Hepatocyte (in vitro differentiated cells): Measurements from ENCODE around the gene PSMD8.

ENCODE experiments used
- EZH2 ChIP-seq: fragments of 200-600 bp; sonication (generic); IDR thresholded peaks from 2 replicates; pipeline ENCODE4 v1.6.1; 2016; ENCODE audit warnings: antibody characterized with exemption, mild to moderate bottlenecking, borderline replicate concordance
- EZH2phosphoT487 ChIP-seq: fragments of 200-600 bp; sonication (generic); IDR thresholded peaks from one replicate; pipeline ENCODE4 v1.6.1; 2018; ENCODE audit warnings: antibody characterized with exemption, mild to moderate bottlenecking, low read depth, moderate library complexity; ENCODE audit not compliant: unreplicated experiment, severe bottlenecking
- TF ChIP-seq, protein P1 (sequence below): fragments of 200-600 bp; sonication (generic); IDR thresholded peaks from 2 replicates; pipeline ENCODE4 v1.5.1; 2016; ENCODE audit warnings: antibody characterized with exemption, mild to moderate bottlenecking; ENCODE audit not compliant: poor library complexity

DNA sequence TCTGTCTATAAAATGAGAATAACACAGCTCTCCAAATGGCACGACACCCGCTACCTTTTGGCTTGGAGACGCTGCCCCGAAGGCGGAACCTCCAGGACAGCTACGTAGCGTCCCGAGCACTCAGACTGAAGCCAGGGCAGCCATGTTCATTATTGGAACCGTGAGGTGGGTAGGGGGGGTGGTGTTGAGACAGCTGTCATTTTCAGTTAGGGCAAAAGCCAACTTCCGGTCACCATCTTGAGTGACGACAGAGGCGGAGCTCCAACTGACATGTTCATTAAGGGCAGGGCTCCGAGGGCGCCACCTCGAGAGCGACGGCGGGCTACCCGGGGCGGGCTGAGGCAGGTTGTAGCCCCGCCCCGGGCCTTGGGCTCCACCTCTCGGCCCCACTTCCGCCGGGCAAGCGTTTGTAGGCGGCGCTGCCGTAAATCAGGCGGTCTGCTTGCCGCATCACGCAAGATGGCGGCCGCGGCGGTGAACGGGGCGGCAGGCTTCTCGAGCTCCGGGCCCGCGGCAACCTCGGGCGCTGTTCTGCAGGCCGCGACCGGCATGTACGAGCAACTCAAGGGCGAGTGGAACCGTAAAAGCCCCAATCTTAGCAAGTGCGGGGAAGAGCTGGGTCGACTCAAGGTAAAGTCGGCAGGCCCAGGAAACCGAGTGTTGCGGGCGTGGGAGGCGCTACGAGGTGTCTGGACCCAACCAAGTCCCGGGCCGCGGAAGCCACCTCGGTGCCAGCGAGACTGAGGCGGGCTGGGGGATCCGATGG lies at the start of gene PSMD8:
- TF ChIP-seq, protein P1, sequence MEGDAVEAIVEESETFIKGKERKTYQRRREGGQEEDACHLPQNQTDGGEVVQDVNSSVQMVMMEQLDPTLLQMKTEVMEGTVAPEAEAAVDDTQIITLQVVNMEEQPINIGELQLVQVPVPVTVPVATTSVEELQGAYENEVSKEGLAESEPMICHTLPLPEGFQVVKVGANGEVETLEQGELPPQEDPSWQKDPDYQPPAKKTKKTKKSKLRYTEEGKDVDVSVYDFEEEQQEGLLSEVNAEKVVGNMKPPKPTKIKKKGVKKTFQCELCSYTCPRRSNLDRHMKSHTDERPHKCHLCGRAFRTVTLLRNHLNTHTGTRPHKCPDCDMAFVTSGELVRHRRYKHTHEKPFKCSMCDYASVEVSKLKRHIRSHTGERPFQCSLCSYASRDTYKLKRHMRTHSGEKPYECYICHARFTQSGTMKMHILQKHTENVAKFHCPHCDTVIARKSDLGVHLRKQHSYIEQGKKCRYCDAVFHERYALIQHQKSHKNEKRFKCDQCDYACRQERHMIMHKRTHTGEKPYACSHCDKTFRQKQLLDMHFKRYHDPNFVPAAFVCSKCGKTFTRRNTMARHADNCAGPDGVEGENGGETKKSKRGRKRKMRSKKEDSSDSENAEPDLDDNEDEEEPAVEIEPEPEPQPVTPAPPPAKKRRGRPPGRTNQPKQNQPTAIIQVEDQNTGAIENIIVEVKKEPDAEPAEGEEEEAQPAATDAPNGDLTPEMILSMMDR, result no peak
- no peak for TF ChIP-seq EZH2phosphoT487
- no peak for TF ChIP-seq EZH2
